ENCODE measurements around the gene GLRB.
"Not testable (repeated sequence)": the region's sequence is repeated elsewhere in the genome, so short reads cannot be mapped to it uniquely, and the experiment has no call there.

The GLRB gene

GRCh38 chr4:157075811-157076577 is at the start of gene GLRB:
TSS of gene GLRB (plus strand) at chr4:157076150. CDS start at chr4:157078025, 1,875 bp downstream.
- no peak for DNase-seq (ENCODE audit: low read depth in 2 of 2)

DNA sequence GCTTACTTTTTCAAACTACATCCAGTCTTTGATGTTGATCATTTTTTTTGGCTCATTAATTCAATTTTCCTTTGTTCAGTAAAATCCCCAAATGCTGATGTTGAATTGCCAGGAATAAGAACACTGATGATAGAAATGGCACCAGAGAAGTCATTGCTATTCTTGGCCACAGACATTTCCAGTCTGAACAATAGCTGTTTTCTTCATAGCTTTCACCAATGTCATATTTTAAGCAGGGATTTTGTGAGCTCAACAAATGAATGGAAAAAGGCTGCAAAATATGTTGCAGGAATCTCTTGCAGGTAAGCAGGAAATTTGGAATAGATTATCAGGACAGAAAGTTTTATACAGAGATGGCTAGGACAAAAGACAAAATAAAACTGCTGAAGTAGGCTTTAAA is 40.5 kb upstream of the GLRB start:
- no peak for DNase-seq (ENCODE audit: low read depth in 2 of 2)

- DNase-seq (ENCODE audit: low read depth in 2 of 2): no peak
Measured at GRCh38 chr4:157040405-157040804, 35.5 kb upstream of the GLRB start.

DNA sequence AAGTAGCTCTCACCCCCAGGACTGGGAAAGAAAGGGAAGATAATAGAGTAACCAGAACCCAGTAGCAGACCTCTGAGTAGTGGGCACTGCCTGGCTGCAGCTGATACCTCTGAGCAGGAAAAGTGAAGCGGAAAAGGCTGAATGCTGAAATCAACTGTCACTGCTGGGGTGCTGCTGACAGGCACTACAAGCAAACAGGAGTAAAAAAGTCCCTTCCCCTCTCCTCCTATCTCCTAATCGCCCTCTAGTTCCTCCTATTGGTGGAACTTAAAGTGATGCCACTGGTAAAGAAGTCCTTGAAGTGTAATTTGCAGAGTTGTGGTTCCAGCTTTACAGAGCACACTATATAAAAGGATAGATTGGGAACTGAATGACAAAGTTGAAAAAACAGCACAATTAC is 32.8 kb upstream of the GLRB start:
- DNase-seq (ENCODE audit: low read depth in 2 of 2): no peak

DNA sequence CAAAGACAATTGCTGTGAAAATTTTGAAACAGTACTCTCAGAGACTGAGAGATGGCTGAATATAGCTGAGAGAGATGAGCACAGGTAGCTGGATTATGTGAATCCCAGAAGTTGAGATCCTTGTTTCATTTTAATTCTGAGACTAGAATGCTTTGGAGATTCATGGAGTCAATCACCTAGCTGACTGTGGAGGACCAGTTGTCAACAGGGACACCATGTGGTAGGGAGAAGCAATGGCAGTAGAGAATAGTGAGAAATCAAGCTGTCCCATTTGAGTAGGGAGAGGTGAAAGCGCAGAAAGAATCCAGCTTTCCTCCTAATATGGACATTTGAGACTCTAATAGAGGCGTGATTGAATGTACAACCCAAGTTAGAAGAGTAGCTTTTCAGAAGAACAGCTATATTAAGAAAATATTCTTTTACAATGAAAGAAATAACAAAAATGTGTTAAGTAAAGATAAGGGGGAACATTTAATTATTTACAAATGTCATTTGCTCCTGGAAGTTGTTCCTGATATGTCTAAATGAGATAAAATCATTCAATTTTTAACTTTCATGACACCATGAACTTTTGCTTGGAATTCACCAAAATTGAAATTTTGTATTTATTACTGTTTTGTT is 30.3 kb upstream of the GLRB start:
- no peak for DNase-seq (ENCODE audit: low read depth in 2 of 2)

- DNase-seq (ENCODE audit: low read depth in 2 of 2): no peak
Measured at GRCh38 chr4:157048248-157048647, 27.7 kb upstream of the GLRB start.

- no peak for DNase-seq (ENCODE audit: low read depth in 2 of 2)
Measured at GRCh38 chr4:157050561-157050960, 25.4 kb upstream of the GLRB start.

DNA sequence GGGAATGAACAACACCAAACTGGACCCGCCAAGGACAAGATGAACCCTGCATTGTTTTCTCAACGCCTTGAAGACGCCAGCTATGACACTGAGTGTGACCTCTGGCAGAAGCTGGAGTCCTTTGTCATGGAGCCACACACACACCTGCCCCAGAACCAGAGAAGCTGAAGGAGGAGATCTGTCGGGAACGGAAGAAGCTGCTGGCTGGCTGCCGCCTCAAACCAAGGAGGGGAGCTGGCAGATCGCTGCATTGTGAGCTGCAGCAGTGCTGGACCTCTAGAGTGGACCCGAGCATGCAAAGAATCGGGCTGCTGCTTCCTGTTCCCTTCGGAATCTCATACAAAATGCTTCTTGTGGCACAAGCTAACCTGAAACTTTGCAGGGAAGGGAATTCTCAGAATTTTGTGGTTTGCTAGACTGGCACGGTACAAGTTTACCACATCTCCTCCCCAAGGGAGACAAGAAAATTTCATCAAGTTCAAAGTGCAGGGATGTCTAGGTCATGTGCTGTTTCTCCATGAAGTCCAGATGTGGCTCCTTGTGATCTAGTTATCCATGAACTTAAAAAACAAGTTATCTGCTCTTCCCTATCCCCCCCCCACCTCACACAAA is 23.4 kb upstream of the GLRB start:
- no peak for DNase-seq (ENCODE audit: low read depth in 2 of 2)

DNA sequence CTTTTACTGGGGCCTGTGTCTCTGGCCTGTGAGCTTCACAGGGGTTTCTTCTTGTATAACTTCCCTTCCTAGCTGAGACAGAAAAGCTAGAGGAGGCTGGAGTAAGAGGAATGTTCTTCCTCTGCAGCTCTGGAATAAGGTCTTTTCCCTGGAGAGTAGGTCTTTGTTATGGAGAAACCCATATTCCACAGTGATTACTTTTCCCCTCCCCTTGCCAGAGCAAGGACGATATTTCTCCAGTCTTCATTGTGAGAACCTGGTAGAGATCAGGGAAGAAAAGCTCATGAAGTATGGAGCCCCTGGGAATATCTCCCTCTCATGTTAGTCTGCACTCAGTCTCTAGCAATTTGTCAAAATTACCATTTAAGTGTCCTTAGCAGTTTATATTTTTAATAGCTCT is 18.7 kb upstream of the GLRB start:
- DNase-seq (ENCODE audit: low read depth in 2 of 2): no peak

- DNase-seq (ENCODE audit: low read depth in 2 of 2): not testable (repeated sequence)
Measured at GRCh38 chr4:157058899-157059298, 17.1 kb upstream of the GLRB start.

GRCh38 chr4:157072002-157072401 is 3.9 kb upstream of the GLRB start:
- DNase-seq (ENCODE audit: low read depth in 2 of 2): no peak

DNA sequence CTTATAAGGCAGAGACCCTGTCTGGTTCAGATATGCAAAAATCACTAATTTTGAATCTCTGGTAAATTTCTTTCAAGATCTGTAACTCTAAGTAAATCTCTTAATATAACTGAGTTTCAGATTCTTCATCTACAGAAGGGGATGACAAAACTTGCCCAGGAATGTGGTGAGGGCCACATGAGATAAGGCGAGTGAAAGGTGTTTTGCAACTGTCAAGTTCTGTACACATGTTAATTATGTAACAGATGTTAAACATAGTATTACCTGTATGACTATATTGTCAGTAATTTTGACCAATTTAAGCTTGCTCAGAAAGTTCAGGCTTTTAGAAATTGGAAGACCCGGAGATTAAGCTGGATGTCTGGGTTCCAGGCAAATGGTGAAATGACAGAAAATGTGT is 549 bp upstream of the GLRB start:
- DNase-seq (ENCODE audit: low read depth in 2 of 2): no peak

GRCh38 chr4:157076578-157076947 is 613 bp downstream of the GLRB start:
- DNase-seq (ENCODE audit: low read depth in 2 of 2): no peak

GRCh38 chr4:157079441-157079840 is 3.5 kb downstream of the GLRB start:
- no peak for DNase-seq (ENCODE audit: low read depth in 2 of 2)

DNA sequence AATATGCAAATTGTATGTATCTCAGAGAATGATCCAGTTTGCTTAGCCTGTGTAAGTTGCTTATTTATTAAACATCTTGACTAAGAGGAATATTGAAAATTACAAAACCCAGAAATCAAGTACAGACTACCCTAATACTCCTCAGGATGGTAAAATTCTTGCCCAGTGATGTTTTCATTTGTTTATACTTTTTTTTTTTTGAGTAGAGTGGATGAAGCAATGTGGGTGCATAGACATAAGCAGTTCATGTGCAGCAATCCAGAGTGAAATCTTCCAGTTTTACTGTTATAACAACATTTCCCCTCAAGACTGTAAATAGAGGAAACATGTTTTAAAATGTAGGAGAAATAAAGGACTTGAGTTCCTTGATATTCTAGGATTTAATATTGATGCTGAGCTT is 4.7 kb downstream of the GLRB start:
- DNase-seq (ENCODE audit: low read depth in 2 of 2): no peak

- DNase-seq (ENCODE audit: low read depth in 2 of 2): no peak
Measured at GRCh38 chr4:157095716-157096115, 19.8 kb downstream of the GLRB start.

DNA sequence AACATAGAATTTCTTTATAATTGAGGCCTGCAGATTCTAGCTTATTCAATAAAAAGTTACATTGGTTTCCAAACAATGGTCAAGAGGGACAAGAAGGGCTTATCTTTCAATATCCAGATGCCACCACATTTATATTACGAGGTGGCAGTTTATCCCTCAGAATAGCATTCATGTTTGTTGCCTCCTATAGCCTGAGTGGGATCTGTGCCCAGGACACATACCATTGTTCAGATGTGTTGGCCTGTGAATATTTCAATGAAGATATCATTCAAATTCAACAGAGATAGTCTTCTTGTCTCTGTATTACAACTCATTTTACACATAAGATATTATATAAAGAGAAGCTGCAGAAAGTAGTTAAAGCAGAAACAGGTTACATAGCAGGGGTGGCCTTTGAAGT is 20.5 kb downstream of the GLRB start:
- no peak for DNase-seq (ENCODE audit: low read depth in 2 of 2)

DNA sequence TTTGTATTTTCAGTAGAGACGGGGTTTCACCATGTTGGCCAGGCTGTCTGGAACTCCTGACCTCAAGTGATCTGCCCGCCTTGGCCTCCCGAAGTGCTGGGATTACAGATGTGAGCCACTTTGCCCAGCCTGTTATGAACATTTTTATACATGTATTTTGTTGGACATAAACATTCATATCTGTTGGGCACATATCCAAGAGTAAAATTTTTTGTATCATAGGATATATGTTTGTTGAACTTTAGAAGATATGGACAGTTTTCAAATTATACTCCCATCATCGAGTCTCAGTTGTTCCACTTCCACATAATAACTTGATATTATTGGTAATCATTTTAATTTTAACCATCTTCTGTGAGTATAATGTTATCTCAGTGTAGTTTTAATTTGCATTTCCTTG is 23.6 kb downstream of the GLRB start:
- DNase-seq (ENCODE audit: low read depth in 2 of 2): no peak

- no peak for DNase-seq (ENCODE audit: low read depth in 2 of 2)
Measured at GRCh38 chr4:157104541-157104940, 28.6 kb downstream of the GLRB start.

GRCh38 chr4:157114671-157115070 is 38.7 kb downstream of the GLRB start:
- DNase-seq (ENCODE audit: low read depth in 2 of 2): no peak

DNA sequence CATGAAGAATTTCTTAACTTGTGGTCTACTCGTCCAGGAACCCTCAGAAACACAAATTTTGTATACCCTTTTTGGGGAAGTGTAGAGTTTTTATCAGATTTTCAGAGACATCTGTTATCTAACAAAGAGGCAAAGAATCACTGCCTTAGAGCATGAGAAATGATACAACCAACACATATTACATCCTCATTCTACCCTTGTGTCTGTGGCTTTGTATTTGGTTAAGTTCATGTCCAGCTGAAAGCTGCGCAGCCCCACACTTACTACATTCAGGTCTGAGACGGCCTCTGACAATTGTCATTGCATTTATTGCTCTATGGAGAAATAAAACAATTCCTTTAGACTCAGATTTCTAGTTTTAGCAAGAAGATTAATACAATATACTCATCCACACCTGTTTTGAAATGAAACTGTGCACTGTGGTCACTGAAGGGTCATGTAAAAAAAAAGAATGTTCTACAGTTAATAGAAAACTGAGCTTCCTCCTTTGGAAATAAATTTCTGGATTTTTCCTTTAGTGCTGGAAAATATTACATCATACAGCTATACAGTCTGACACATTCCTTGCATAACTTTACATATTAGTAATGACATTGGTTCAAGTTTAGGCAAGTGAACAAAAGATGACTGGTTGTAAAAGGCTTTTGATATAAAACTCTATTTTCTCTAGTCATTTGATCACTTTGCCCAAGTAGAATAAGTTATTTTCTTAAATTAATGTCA is 39.8 kb downstream of the GLRB start:
- DNase-seq (ENCODE audit: low read depth in 2 of 2): no peak

- DNase-seq (ENCODE audit: low read depth in 2 of 2): no peak
Measured at GRCh38 chr4:157121401-157121800, 45.5 kb downstream of the GLRB start.

DNA sequence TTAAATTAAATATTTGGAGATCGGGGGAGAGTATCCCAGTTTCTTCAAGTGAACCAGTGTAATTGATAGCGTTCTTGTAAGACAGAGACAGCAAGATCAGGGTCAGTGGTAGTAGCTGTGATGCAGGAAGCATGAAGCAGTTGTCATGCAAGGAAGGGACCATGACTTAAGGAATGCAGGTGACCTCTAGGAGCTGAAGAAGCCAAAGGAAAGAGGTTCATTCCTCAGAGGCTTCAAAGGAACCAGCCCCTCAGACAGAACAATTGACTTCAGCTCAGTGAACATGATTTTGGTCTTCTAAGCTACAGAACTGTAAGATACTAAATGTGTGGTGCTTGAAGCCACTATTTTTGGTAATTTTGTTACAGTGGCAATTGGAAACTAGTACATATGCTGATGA is 51.6 kb downstream of the GLRB start:
- no peak for DNase-seq (ENCODE audit: low read depth in 2 of 2)
